ENCODE measurements around the gene PIM2.

Gene PIM2

GRCh38 chrX:48904180-48904579 is 14.6 kb downstream of the PIM2 start:
- H3K27me3 ChIP-seq (ENCODE audit: control insufficient read depth, insufficient read depth, low read length): no peaks in the 10 kb centered on the region
- no peak overlapping the region for H3K9ac ChIP-seq (ENCODE audit: low read depth, low read length)
- H3K27ac ChIP-seq (ENCODE audit: low read depth, low read length): no peak overlapping the region
- H3K9me3 ChIP-seq (ENCODE audit: control insufficient read depth, insufficient read depth, low read length): peaks cover 27% of the 10 kb centered on the region
- no peak overlapping the region for H3K4me3 ChIP-seq (ENCODE audit: low read depth, low read length)
- H3K4me1 ChIP-seq (ENCODE audit: control insufficient read depth, insufficient read depth, low read length): no peaks in the 10 kb centered on the region
- peaks cover 61% of the 10 kb centered on the region for H3K36me3 ChIP-seq (ENCODE audit: control insufficient read depth, insufficient read depth, low read length)

DNA sequence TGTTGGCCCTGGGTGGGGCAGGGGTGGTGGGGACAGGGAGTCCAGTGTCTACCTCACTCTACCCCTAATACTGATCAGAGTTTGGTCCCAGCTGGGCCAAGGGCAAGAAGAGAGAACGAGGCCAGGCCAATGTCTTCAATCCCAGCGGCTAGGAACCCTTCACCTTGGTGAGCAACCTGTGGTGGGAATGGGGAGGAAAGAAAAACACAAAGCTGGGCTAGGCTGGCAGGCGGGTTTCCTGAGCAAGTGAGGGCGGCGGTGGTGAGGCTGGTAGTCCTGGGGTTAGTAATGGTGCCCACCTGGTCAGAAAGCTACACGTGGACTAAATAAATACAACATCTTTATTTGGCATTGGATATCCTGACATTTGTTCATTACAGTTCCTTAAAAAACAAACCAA is 15.5 kb downstream of the PIM2 start:
- Histone ChIP-seq H3K27ac (ENCODE audit: low read depth, low read length) (no peak overlapping the region), H3K9ac (ENCODE audit: low read depth, low read length) (no peak overlapping the region), H3K4me1 (ENCODE audit: control insufficient read depth, insufficient read depth, low read length) (no peaks in the 10 kb centered on the region), H3K36me3 (ENCODE audit: control insufficient read depth, insufficient read depth, low read length) (peaks cover 61% of the 10 kb centered on the region), H3K4me3 (ENCODE audit: low read depth, low read length) (no peak overlapping the region), H3K27me3 (ENCODE audit: control insufficient read depth, insufficient read depth, low read length) (no peaks in the 10 kb centered on the region), H3K9me3 (ENCODE audit: control insufficient read depth, insufficient read depth, low read length) (peaks cover 27% of the 10 kb centered on the region)

DNA sequence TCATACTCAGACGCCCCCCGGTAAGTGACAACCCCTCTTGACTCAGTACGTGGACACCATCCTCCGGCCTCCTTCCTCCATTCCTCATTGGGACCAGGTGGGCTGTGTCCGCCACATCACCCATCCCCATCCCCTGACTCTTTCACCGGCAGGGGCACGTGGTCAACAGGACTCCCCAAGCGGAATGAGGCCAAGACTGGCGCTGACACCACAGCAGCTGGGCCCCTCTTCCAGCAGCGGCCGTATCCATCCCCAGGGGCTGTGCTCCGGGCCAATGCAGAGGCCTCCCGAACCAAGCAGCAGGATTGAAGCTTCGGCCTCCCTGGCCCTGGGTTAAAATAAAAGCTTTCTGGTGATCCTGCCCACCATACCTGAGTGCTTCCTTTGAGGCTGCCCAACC is 16.0 kb downstream of the PIM2 start:
- Histone ChIP-seq H3K27me3 (ENCODE audit: control insufficient read depth, insufficient read depth, low read length) (no peaks in the 10 kb centered on the region), H3K4me1 (ENCODE audit: control insufficient read depth, insufficient read depth, low read length) (no peaks in the 10 kb centered on the region), H3K36me3 (ENCODE audit: control insufficient read depth, insufficient read depth, low read length) (peaks cover 61% of the 10 kb centered on the region), H3K27ac (ENCODE audit: low read depth, low read length) (no peak overlapping the region), H3K9ac (ENCODE audit: low read depth, low read length) (no peak overlapping the region), H3K9me3 (ENCODE audit: control insufficient read depth, insufficient read depth, low read length) (peaks cover 27% of the 10 kb centered on the region), H3K4me3 (ENCODE audit: low read depth, low read length) (no peak overlapping the region)

DNA sequence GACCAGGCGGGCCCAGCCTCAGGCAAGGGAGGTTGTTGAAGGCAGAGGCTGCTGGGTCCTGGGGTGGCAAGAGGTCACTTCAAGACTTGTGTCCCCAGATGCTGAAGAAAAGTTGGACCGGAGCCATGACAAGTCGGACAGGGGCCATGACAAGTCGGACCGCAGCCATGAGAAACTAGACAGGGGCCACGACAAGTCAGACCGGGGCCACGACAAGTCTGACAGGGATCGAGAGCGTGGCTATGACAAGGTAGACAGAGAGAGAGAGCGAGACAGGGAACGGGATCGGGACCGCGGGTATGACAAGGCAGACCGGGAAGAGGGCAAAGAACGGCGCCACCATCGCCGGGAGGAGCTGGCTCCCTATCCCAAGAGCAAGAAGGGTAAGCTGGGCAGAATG is 16.7 kb downstream of the PIM2 start:
- Histone ChIP-seq H3K27me3 (ENCODE audit: control insufficient read depth, insufficient read depth, low read length) (no peaks in the 10 kb centered on the region), H3K27ac (ENCODE audit: low read depth, low read length) (no peak overlapping the region), H3K36me3 (ENCODE audit: control insufficient read depth, insufficient read depth, low read length) (peaks cover 61% of the 10 kb centered on the region), H3K9ac (ENCODE audit: low read depth, low read length) (no peak overlapping the region), H3K4me3 (ENCODE audit: low read depth, low read length) (no peak overlapping the region), H3K4me1 (ENCODE audit: control insufficient read depth, insufficient read depth, low read length) (no peaks in the 10 kb centered on the region), H3K9me3 (ENCODE audit: control insufficient read depth, insufficient read depth, low read length) (peaks cover 27% of the 10 kb centered on the region)

- Histone ChIP-seq H3K4me3 (ENCODE audit: low read depth, low read length) (no peak overlapping the region), H3K36me3 (ENCODE audit: control insufficient read depth, insufficient read depth, low read length) (peaks cover 54% of the 10 kb centered on the region), H3K9ac (ENCODE audit: low read depth, low read length) (no peak overlapping the region)
Measured at GRCh38 chrX:48901069-48901468, 17.8 kb downstream of the PIM2 start.

DNA sequence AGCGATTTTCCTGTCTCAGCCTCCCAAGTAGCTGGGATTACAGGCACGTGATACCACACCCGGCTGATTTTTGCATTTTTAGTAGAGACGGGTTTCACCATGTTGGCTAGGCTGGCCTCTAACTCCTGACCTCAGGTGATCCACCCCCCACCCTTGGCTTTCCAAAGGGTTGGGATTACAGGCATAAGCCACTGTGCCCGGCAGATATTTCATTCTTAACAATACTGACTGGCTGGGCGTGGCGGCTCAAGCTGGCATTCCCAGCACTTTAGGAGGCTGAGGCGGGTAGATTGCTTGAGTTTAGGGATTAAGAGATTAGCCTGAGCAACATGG is 19.8 kb downstream of the PIM2 start:
- Histone ChIP-seq H3K27me3 (ENCODE audit: control insufficient read depth, insufficient read depth, low read length) (no peaks in the 10 kb centered on the region), H3K9me3 (ENCODE audit: control insufficient read depth, insufficient read depth, low read length) (peaks cover 33% of the 10 kb centered on the region), H3K4me1 (ENCODE audit: control insufficient read depth, insufficient read depth, low read length) (0 out of 2 replicates have a peak, but pooled peaks cover 3% of the 10 kb centered on the region), H3K9ac (ENCODE audit: low read depth, low read length) (no peak overlapping the region), H3K27ac (ENCODE audit: low read depth, low read length) (no peak overlapping the region), H3K4me3 (ENCODE audit: low read depth, low read length) (no peak overlapping the region), H3K36me3 (ENCODE audit: control insufficient read depth, insufficient read depth, low read length) (peaks cover 48% of the 10 kb centered on the region)

More at GRCh38 chrX:48901069-48901468, 17.8 kb downstream of the PIM2 start:
- no peaks in the 10 kb centered on the region for H3K27me3 ChIP-seq (ENCODE audit: control insufficient read depth, insufficient read depth, low read length)
- peaks cover 33% of the 10 kb centered on the region for H3K9me3 ChIP-seq (ENCODE audit: control insufficient read depth, insufficient read depth, low read length)
- H3K4me1 ChIP-seq (ENCODE audit: control insufficient read depth, insufficient read depth, low read length): 0 out of 2 replicates have a peak, but pooled peaks cover 3% of the 10 kb centered on the region
- no peak overlapping the region for H3K27ac ChIP-seq (ENCODE audit: low read depth, low read length)

DNA sequence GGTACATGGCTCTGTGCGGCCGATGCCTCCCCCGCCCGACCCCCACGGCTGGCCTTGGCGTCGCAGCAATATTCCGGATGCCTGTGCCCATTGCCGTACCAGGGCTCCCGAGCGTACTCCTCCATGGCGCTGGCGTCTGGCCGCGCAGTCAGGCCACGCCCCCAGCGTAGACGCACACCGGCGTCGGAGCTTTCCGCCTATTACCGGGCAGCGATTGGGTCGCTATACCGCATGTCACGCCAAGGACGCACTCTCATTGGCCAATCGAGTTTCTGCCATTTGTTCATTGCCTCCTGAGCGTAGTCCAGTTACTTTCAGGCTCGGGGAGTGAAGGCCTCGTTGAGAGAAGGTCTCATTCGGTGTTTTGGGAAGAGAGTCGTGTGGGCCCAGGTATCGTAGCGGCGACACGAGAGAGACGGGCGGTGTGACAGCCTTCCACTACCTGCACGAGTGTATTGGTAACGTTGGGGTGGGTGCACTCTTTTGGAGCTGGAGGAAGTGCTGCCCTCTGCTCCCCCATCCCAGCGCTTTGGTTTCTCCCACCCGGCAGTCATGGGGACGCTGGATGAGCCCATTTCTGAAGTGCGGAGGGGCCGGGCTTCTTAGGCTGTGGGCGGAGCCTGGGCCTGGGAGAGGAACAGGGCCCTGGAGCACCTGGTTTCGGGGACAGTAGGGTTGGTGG is 21.1 kb downstream of the PIM2 start, which contains the start of the genes PQBP1 and TIMM17B:
Gene PQBP1, plus strand, starts transcription at position 306 of the 682 bp plus-strand sequence. CDS start 580 bp downstream, outside the sequence.
Gene TIMM17B, minus strand, starts transcription at position 144 of the 682 bp plus-strand sequence. Its CDS starts 19 bp downstream, at position 125.
- H3K27me3 ChIP-seq (ENCODE audit: control insufficient read depth, insufficient read depth, low read length): no peaks in the 10 kb centered on the region
- H3K36me3 ChIP-seq (ENCODE audit: control insufficient read depth, insufficient read depth, low read length): peaks cover 42% of the 10 kb centered on the region
- H3K27ac ChIP-seq (ENCODE audit: low read depth, low read length): peak within 1 kb of the TSS; percentile 98
- peak within 1 kb of the TSS; percentile 87 for H3K4me3 ChIP-seq (ENCODE audit: low read depth, low read length)
- 0 out of 2 replicates have a peak, but pooled peaks cover 3% of the 10 kb centered on the region for H3K4me1 ChIP-seq (ENCODE audit: control insufficient read depth, insufficient read depth, low read length)
- H3K9me3 ChIP-seq (ENCODE audit: control insufficient read depth, insufficient read depth, low read length): peaks cover 31% of the 10 kb centered on the region
- H3K9ac ChIP-seq (ENCODE audit: low read depth, low read length): peak within 1 kb of the TSS; percentile 77

DNA sequence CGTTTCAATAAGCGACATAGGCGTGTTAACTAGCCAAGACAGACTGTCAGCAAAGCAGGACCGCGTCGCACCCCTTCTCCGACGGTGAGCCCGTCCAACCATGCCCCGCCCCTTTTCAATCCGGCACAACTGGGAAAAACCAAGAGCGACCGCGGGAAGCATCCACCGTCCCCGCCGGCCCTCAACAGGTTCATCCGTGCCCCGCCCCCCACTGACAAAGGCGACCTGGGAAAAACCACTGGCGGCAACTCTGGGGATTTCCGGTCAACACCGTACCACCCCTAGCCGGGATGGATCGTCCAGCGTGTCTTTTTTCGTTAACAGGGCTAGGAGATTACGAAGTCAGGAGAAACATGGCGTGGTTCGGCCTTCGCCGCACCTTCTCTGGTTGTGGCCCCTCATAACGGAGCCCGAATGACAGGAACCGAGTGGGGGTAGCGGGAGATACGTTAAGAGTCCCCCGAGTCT is 21.6 kb downstream of the PIM2 start:
- no peaks in the 10 kb centered on the region for H3K27me3 ChIP-seq (ENCODE audit: control insufficient read depth, insufficient read depth, low read length)
- H3K9me3 ChIP-seq (ENCODE audit: control insufficient read depth, insufficient read depth, low read length): peaks cover 31% of the 10 kb centered on the region
- H3K36me3 ChIP-seq (ENCODE audit: control insufficient read depth, insufficient read depth, low read length): peaks cover 36% of the 10 kb centered on the region
- peak overlapping the region; percentile 98 for H3K27ac ChIP-seq (ENCODE audit: low read depth, low read length)
- 0 out of 2 replicates have a peak, but pooled peaks cover 3% of the 10 kb centered on the region for H3K4me1 ChIP-seq (ENCODE audit: control insufficient read depth, insufficient read depth, low read length)
- H3K4me3 ChIP-seq (ENCODE audit: low read depth, low read length): peak overlapping the region; percentile 87
- H3K9ac ChIP-seq (ENCODE audit: low read depth, low read length): peak overlapping the region; percentile 77

DNA sequence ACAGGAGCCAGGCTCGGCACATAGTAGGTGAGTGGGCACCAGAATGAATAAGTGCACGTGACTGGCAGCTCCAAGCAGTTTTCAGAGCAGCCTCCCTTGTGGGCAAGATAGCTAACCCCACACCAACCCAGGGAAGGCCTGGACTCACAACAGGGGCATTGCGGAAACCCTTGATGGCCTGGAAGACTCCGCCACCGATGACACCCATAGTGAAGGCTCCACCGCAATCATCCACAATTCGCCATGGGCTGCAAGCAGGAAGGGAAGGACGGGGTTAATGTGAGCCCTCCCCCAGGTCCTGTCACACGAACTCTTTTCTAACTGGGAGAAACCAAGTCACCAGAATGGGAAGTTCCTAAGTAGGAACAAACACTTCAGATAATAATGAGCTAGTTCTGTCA is 22.2 kb downstream of the PIM2 start:
- peak overlapping the region; percentile 98 for H3K27ac ChIP-seq (ENCODE audit: low read depth, low read length)

DNA sequence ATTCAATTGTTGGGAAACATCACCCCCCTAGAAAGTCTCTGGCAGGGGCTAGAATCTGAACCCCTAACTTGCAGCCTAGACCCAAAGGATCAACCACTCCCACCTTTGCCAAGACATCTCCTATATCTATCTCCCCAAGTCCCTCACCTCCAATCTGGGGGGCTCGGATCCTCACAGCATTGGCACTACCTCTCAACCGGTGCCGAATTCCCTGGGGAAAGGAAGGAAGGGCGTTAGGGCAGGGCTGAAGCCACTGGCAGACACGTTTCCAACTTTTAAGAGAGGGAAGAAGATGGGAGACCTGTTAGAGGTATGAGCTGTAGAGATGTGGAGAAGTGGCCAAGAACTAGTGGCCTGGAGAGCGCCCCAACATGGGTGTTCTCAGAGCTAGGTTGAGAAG is 23.9 kb downstream of the PIM2 start:
- Histone ChIP-seq H3K9me3 (ENCODE audit: control insufficient read depth, insufficient read depth, low read length) (peaks cover 25% of the 10 kb centered on the region), H3K4me1 (ENCODE audit: control insufficient read depth, insufficient read depth, low read length) (0 out of 2 replicates have a peak, but pooled peaks cover 3% of the 10 kb centered on the region), H3K4me3 (ENCODE audit: low read depth, low read length) (no peak overlapping the region), H3K27ac (ENCODE audit: low read depth, low read length) (no peak overlapping the region), H3K9ac (ENCODE audit: low read depth, low read length) (no peak overlapping the region), H3K36me3 (ENCODE audit: control insufficient read depth, insufficient read depth, low read length) (peaks cover 21% of the 10 kb centered on the region), H3K27me3 (ENCODE audit: control insufficient read depth, insufficient read depth, low read length) (no peaks in the 10 kb centered on the region)

More for the DNA sequence above, 22.2 kb downstream of the PIM2 start:
- peaks cover 30% of the 10 kb centered on the region for H3K36me3 ChIP-seq (ENCODE audit: control insufficient read depth, insufficient read depth, low read length)
- peaks cover 25% of the 10 kb centered on the region for H3K9me3 ChIP-seq (ENCODE audit: control insufficient read depth, insufficient read depth, low read length)
- H3K4me1 ChIP-seq (ENCODE audit: control insufficient read depth, insufficient read depth, low read length): 0 out of 2 replicates have a peak, but pooled peaks cover 3% of the 10 kb centered on the region
- no peaks in the 10 kb centered on the region for H3K27me3 ChIP-seq (ENCODE audit: control insufficient read depth, insufficient read depth, low read length)
- peak overlapping the region; percentile 87 for H3K4me3 ChIP-seq (ENCODE audit: low read depth, low read length)
- peak overlapping the region; percentile 77 for H3K9ac ChIP-seq (ENCODE audit: low read depth, low read length)

DNA sequence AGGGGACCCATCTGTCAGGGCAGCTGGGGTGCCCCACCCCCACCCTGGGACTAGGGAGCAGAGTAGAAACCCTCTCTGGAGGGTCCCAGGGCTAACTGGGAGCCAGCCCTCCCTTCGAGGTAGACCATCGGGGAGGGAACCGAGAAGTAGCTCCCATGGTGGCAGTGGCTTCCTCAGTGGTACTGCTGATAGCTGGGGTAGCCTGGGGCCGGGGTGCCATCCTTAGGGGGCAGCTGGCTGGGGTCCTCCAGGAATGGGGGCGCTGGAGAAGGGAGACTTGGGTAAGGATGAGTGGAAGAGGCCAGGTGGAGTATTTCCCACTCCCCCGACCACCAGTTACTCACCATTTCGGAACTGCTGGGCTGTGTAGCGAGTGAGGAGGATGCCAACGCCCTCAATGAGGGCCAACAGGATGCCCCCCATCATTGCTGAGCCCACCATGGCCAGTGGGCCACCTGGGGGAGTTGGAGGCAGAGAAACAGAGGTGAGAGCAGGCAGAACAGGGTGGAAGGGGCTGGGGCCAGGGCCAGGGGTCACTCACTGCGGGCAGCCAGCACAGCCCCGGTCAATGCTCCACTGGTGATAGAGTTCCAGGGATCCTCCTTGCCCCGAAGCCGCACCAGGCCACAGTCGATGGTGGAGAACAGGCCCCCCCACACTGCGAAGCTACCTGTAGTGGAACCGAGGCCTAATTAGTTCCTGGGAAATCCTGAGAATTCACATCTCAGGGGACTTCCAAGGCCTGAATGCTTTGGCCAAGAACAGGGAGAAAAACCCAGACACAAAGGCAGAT is 25.1 kb downstream of the PIM2 start:
- Histone ChIP-seq H3K4me1 (ENCODE audit: control insufficient read depth, insufficient read depth, low read length) (0 out of 2 replicates have a peak, but pooled peaks cover 3% of the 10 kb centered on the region), H3K27ac (ENCODE audit: low read depth, low read length) (no peak overlapping the region), H3K9me3 (ENCODE audit: control insufficient read depth, insufficient read depth, low read length) (peaks cover 21% of the 10 kb centered on the region), H3K4me3 (ENCODE audit: low read depth, low read length) (no peak overlapping the region), H3K9ac (ENCODE audit: low read depth, low read length) (no peak overlapping the region), H3K36me3 (ENCODE audit: control insufficient read depth, insufficient read depth, low read length) (peaks cover 15% of the 10 kb centered on the region), H3K27me3 (ENCODE audit: control insufficient read depth, insufficient read depth, low read length) (no peaks in the 10 kb centered on the region)

Measured in HUES48 (cell line).